HK-2 (cell line): ENCODE measurements around the gene PKNOX2.
A peak's percentile ranks its signal among the peaks of the same experiment; 100 is the strongest.

ENCODE experiments used
- DNase-seq: peaks from one replicate; pipeline ENCODE4 v3.0.0-alpha.2; 2018; ENCODE audit not compliant: unreplicated experiment

Gene PKNOX2

DNA sequence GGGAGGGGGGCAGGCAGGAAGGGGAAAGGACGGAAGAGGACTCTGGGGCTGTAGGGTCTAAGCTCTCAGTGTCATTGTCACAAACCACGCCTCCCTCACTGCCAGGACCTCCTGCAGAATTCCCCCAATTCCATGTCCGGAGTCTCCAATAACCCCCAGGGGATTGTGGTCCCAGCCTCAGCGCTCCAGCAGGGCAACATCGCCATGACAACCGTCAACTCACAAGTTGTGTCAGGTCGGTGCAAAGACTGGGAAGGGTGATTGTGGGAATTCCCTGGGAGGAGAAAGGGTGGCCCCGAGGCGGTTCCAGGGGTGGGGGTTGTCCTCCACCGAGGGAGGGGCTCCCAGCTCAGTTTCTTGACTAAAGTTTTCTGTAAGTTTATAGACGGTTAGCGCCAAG lies 245.5 kb downstream of the PKNOX2 start:
- DNase-seq: no peak

DNA sequence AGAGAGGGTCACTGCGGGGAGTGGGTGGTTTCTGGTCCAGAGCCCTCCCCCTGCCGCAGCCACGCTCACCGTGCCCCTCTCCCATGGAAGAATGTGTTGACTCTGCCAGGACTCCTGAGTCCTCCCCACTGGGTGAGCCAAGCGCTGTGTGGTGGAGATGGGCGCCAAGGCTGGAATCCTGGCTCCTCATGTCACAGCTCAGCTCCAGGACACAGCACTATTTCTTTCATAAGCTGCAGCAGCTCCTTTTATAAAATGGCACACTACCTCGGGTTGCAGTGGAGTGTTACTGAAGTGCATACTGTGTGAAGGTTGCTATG lies 247.6 kb downstream of the PKNOX2 start:
- no peak for DNase-seq

DNA sequence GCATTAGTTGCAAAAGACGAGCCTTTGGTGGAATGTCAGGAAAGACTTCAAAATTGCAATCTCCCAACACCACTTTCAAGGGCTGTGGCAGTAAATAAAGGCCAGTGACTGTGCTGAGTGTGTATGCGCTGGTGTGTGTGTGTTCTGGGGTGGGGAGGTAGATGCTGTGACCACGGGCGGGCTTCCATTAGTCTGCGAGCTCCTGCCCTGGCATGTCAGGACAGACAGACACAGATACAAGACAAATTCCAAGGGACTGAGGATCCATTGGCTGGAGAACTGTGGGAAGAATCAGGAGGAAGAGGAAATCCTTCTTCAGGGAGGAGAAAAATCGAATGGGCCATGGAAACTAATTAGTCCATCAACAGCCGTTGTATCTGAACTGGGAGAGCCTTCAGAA lies 248.0 kb downstream of the PKNOX2 start:
- DNase-seq: no peak

DNA sequence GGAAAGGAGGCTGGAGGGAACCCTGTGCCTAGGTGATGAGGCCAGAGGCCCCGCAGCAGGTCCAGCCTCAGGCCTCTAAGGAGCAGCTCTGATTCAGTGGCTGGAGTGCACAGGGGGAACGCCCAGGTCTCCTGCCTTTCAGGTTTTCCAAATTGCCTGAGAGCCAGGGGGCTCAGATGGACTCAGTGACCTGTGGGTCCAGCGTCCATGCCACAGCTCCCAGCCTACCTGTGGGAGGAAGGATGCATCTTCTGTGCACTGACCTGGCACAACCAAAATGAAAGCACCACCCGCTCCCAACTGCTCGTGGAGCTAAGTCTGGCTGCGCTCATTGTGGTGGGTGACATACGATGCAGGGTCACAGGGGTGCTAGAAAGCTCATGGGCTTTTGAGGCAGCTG lies 248.7 kb downstream of the PKNOX2 start:
- no peak for DNase-seq

DNA sequence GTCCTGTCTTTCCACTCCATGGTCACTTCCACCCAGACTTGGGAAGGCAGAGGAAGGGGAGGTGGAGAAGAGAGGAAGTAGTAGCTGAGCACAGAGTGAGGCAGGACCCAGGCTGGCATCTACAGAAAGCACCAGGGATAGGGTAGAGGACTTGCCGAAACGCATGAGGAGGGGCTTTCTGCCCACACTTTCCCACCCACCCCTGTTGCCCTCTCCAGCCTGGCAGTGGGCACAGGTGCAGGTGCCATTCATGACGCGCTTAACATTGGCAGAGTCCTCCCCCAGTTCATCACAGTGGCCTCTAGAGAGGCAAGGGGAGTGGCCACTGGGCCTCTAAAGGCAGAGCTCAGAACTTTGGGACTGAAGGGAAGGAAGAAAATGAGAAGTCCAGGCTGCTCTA lies 249.6 kb downstream of the PKNOX2 start:
- DNase-seq: no peak

DNA sequence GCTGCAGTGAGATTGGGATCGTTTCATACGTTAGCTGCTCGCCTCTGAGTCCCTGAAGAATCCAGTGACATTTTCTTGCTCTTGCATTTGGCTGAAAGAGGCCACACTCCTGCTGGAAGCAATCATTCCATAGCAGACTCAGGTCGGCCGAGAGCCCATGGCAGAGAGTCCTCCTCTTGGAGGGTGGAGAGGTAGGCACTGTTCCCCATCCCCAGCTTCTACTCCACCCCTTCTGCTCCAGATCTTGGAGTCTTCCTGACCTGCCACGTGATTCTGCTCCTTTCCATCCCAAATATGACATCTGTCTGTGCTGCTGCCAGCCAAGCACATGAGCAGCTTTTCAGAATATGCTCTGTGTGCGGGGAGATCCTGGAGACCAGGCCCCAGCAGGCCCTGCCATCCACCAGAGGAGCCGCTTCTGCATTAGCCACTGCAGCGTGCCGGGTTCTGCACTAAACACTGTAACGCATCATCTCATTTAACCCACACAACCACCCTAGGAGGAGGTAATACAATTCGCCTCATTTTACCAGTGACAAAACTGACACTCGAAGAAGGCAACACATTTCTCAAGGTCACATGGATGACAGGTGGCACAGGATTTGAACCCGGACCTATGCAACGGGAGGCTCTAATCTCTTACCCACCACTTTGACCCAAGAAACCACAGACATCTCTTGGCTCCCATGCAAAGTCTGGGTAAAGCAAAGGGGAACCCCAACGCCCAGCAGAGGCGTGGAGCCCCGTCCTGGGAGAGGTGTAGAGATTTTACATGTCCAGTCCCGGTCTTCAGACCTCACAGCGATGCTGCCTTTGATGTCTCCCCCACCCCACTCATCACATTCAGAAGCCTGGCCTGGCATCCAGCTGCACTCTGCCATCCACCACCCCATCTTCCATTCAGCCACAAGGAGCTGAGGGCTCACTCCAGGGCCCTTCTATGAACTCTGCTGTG lies 252.7 kb downstream of the PKNOX2 start:
- no peak for DNase-seq

DNA sequence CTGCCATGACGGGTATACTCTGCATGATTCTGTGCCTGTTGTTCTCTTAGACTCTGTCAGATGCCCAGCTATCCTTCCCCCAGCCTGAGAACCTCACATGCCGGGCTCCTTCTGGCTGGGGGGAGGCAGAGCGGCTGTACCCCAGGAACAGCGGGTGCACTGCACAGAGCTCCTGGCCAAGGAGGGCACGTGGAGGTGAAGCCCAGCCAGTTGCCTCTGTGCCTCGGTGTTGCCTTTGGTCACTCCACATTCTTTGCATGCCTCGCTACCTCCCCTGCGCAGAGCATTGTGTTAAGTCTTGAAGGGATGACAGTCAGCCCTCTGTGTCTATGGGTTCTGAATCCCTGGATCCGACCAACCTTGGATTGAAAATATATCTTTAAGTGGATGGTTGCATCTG lies 253.8 kb downstream of the PKNOX2 start:
- DNase-seq: no peak

DNA sequence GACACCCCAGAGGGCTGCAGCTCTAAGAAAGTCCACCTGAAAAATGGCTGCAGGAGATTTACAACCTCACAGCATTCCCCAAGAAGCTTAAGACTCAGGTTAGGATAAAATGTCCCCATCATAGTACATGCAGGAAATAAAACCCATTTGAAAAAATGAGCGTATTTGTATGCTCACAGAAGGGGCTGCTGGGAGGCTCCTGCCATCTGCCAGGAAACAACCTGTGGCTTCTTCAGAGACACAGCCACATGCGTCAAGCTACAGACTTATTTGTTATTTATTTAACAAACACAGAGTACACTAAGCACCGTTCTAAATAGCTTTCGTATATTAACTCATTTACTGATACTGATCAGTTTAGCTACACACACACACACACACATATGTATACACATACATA lies 258.1 kb downstream of the PKNOX2 start:
- no peak for DNase-seq

DNA sequence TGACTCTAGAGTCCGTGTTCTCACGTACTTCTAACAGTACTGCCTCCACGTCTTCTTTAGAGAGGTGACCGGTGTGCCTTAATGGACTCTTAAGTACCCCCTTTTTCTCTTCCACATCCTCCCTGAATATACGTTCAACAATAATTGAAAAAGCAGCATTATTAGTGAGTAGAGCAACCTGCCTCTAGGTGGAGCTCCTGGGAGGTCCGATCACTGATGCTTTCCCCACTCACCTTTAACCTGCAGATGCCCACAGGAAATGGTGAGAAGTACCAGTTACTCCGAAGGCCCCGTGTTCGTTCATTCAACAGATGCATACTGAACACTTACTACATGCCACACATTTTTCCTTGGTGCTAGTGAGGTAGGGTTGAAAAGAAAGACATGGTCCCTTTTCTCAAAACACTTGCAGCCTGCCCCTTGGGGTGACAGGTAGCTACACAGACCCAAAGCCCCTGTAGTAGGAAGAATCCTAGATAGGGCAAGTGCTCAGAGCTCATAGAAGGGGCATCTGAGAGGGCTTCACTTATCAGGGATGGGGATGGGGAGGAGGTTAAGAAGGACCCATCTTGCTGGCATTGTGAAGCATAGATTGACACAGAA lies 258.8 kb downstream of the PKNOX2 start:
- no peak for DNase-seq

DNA sequence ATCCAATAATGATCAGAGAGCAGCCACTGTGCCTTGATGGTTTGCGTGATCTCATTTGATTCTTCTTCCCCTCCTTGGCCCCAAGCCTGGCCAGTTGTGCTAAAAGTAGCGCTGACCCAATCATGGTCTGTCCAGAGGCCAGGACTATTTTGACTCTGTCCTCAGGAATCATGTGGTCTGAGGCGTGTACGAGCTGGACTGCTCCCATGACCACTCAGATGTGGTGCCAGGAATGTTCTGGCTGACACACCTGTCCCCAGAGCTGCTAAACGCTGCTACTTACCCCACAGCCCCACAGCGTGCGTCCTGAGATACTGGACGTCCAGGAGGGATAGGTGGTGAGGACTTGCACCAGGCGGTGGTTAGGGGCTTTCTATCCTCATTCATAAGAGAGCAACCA lies 261.1 kb downstream of the PKNOX2 start:
- no peak for DNase-seq

DNA sequence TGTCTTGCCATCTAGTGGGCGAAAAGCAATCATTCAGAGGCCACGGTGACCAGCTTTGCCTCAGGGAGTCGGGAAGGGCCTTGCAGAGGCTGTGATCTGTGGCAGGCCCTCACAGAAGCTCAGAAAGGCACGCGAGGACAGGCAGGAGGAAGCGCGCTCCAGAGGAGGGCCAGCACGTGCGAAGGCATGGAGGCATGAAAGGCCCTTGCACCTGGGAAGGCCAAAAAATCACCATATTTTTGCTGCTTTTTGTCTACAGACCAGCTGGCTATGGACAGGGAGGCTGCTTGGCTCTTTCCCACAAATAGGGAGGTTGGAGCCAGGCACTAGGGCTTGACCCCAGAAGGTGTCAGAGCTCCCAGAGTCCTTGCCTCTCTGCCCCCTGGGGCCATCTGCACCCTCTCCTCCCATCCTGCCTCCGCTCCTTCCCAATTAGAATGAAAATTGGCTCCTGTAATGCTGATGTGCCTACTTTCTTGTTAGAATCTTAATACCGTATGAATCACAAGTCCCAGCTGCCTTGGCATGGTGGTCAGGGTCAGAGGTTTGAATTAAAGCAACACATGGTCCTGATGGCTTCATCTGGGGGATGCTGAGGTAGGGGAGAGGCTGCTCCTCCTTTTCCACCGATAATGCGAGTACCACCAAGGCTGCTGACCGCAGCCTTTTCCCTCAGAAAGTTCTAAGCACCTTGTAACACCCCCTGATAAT lies 262.4 kb downstream of the PKNOX2 start:
- no peak for DNase-seq

DNA sequence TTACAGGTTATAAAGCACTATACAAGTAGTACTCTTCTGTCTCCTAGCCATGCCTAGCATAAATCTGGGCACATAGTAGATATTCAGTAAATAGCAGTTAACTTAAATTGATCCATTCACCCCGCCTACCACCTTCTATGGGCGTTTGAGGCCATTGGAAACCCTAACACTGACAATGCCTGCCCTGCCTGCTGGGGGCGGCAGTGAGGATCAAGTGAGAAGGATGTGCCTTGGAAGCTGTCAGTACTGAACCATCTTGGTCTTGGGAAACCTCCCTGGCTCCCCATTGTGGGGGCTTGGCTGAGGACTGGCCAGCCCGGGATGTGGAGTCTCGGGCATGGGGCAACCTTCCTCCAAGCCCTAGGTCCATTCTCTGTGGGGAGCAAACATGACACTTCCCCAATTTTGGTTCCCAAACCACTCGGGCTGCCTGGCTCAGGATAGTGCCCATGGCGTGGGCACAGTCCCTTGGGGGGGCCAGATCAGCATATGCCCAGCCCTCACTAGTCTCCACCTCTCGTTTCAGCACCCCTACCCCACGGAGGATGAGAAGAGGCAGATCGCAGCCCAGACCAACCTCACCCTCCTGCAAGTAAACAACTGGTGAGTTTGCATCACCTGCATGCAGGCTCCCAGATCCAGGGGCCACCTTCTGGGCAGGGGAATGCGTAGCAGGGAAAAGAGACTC lies 264.1 kb downstream of the PKNOX2 start:
- no peak for DNase-seq

DNA sequence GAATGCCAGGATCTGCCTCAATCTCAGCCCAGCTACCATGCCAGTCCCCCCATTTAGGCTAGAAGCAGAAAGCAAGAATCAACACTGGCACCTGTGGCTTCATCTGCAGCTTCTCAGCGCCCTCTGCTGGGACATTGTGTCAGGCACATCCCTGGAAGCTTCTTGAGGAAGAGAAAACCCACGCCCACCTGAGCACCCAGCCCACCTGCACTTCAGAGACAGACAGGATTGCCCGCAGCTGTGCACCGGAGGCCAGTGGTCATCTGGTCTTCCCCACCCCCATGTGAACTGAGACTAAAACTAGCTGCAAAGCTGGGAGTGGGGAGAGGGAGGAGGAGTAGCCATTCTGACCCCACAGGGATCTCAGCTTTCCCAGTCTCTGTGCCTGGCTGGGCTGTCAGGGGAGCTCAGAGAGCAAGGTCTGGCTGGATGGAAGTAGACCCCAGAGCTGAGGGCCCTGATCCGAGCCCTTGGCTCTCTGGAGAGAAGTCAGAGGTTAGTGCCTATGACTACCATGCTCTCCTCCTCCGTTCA lies 264.7 kb downstream of the PKNOX2 start:
- DNase-seq: peak; percentile 34

DNA sequence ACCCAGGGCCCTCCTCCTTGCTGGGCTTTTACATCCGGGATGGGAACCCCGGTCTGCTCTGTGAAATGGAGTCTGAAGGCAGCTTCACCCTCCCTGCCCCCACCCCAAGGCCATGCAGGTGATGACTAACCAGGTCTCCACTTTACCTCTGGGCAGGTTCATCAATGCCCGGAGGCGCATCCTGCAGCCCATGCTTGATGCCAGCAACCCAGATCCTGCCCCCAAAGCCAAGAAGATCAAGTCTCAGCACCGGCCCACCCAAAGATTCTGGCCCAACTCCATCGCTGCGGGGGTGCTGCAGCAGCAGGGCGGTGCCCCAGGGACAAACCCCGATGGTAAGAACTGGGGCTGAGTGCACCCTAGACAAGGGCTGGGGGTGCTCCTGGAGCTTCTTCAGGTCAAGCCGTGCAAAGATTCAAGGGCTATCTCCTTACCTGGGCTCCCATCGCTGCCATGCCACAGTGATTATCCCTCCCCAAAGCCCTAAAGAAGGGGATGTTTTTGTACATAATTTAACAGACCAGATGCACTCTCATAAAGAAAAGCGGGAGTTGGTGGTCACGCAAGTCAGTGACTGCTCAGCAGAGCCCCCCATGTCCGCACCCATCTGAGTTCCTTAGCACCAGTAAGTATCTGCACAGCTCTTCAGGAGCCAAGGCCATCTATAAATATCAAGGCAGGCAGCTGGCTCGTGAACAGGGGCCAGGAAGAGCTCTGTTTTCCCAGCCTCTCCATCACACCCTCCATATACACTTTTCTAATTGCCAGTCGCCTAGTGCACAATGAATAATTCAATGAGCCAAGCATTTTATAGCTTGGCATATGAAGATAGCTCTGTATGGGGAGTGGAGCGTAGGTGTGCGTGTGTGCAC lies 265.5 kb downstream of the PKNOX2 start:
- DNase-seq: no peak

DNA sequence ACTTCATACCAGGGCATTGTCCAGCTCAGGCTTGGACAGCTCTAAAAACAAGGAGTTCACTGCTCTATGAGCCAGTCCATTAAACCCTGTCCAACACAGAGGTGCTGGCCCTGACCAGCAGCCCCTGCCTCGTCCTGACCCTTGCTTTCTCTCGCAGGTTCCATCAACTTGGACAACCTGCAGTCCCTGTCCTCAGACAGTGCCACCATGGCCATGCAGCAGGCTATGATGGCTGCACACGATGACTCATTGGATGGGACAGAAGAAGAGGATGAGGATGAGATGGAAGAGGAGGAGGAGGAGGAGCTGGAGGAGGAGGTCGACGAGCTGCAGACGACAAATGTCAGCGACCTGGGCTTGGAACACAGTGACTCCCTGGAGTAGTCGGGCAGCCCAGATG lies 266.5 kb downstream of the PKNOX2 start:
- no peak for DNase-seq

DNA sequence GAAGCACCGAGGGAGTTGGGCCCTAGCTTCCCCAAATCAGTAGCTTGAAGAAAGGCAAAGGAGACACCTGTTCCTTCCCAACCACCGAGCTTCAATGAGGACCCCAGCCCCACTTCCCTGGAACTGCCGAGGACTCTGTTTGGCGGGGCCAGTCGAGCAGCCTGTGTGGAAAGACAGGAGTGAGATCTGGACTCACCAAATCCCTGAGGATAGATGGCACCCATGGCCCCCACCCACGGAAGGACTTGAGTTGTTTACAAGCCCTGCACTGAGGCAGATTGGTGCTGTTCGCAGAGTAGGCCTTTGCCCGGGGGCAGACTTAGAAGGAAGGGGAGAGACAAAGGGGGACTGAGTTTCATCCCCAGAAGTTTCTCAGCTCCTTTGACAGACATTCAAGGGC lies 266.9 kb downstream of the PKNOX2 start:
- DNase-seq: no peak

DNA sequence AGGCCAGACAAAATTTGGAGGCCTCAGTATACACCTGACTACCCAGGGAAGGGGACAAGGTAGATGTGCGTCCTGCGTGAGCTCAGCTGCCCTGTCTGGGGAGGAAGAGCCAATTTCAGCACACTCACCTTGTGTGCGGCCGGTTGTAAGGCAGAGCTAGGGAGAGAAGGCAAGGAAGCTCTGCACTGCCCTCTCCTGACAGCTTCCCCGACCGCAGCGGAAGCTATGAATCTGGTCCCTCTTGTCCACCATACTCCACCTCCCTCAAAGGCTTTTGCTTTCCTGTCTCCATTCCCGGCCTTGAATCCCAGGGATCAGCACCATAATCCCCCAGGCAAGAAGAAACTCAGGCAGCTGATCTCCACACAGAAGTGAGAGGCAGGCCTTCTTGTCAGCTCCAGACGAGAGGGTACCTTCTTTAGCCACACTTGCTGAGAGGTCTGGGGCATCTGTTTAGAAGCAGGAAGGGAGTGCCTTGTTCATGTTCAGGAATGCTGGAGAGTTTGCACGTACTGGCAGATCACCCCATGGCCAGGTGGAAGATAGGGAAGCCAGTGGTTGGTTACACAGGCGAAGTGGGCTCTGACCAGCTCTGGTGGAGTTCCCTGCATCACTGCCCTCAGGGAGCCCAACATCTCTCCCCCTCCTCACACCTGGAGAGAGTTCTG lies 269.0 kb downstream of the PKNOX2 start:
- peak; percentile 16 for DNase-seq

DNA sequence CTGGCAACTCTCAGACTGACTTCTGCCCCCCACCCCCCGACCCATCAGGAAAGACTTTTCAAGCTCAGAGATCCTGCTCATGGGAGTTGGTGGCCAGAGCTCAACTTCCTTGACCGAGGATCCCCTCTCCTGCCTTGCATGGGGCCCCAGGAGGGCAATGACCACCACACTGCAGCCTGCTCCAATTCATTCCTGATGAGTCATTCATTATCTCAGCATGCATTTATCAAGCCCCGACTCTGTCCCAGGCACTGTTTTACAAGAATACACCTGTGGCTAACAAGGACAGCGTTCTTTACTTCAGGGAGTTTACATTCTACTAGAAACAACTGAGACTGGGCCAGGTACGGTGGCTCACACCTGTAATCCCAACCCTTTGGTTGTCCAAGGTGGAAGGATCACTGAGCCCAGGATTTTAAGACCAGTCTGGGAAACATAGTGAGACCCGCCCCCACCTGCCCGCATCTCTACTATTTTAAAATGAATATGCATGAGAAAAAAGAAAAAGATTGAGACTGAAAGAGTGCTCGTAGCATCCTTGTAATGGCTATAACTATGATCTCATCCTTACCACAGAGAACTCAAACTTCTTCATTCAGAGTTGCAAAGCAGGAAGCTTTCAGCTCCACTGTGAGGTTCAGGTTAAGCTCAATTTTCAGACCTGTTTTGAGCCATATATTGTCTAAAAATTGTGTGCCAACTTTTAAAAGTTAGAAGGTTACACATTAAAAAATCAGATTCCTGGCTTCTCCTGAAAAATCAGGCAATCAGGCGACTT lies 271.1 kb downstream of the PKNOX2 start:
- DNase-seq: no peak

DNA sequence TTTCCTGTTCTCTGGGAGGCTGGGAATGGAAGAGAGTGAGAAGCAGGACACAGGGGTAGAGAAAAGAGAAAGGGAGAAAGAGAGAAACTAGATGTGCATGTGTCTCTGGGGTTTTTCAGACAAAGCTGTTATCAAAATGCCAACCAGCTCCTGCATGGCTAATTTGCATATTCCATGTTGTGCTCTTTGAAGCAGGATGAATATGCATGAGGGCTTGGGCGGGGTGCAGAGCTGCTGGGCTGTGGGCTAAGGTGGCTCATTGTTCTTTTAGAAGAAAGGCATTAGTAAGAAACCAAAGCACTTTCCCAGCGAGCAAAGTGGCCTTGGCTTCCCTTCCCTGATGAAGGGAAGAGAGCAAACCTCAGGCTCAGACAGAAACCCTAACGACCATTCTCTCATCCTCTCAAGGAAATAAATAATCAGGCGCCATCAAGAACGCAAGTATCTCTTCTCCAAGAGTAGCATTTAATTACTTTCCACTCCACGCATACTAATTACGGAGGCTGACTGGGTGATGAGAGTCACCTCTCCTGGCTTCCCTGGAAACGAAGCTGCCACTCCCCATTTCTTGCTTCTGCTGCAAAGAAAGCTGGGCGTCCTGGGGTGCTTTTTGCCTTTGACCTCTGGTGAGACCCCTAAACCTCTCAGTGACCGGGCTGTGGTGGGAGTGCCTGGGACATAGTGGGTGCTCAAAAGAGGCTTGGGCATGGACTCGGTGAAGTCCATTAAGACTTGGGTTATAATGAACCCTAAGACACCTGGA lies 277.3 kb downstream of the PKNOX2 start:
- no peak for DNase-seq
